HG02759 (cell line): Measurements from ENCODE around the gene RAD52.
A peak's percentile ranks its signal among the peaks of the same experiment; 100 is the strongest.

Experiments used
- ATAC-seq: cut with Tn5 transposase; IDR thresholded peaks from one replicate; pipeline ENCODE4 v1.9.1; 2021; ENCODE audit warnings: mild to moderate bottlenecking, moderate library complexity; ENCODE audit not compliant: unreplicated experiment

Gene RAD52

DNA sequence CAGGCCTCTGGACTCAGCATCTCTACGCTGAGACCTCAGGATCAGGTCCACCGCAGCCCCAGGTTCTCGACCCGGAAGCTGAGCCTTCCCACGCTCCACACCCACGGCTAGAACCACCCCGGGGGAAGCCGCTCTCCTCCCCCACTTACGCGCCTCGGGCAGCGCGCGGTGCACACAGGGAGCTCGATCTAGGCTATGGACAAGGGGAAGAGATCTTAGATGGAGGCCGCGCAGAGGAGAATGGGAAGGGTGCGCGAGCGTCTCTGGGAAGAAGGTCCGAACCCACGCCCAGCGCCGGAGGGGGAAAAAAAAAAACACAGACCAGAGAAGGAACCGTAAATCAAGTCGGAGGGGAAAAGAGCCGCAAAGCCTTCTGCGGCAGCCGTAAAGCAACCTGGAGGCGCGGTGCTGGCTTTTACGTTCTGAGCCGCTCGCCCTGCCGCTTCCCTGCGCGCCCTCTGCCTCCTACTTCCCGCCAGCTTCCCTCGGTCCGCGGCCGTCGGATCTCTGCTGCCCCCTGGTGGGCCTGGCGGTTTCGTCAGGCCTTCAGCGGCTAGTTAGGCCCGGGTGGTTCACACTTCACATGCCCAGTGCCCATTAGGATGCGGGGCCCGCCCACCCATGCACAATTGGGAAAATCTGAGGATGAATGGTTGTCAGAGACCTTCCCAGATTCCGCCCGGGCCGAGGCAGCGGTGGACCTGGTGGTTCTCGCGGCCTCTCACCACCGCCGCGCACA lies at the start of gene RAD52:
RAD52 (minus strand) TSS at position 242 of the 739 bp plus-strand sequence. CDS start 16,636 bp downstream, outside the sequence.
- peak; percentile 86 for ATAC-seq

DNA sequence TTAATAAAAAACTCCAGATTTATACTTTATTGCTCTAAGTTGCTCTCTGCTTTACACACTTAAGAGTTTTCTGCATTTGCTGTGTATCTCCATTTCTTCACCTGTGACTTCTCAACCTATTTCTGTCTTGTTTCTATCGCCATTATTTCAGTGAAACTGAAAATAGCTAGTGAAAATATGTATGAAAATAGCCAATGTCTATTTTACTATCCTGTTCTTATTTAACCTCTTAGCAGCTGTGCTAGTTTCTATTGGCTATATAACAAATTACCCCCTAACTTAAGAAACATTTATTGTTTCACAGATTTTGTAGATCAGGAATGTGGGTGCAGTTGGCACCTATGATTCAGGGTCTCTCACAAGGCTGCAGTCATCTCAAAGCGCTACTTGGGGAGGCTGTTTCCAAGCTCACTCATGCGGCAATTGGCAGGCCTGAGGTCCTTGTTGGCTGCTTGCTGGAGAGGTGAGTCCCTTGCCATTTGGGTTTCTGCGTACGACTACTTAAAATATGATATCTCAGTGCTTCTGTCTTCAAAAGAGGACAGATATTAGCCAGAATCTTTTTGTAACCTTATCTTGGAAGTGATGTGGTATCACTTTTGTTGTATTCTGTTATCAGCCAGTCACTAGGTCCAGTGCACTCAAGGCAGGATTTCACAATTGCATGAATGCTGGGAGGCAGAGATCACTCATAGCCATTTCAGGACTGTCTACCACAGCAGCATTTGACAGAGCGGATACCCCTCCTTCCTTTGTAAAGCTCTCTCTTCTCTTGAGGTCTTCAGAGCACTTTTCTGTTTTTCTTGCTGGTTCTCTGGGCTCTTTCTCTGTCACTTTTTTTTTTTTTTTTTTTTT lies 48.8 kb upstream of the RAD52 start:
- no peak for ATAC-seq

DNA sequence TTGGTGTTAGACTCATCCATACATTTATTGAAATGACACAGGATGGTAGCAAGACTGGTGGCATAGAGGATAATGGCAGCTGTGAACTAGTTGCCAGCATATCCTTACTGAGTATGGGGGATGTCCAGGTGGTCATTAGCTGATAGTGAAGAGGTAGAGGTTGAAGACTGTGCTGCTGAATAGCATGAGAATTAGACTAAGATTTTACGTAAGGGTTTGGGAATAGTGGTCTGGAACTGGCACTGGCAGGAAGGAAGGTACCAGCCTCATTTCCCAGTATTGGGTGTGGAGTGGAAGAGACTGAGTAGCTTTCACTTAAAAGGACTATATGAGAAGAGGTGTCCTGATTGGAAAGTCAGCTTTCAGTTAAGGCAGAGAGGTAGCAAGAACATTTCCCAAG lies 48.0 kb upstream of the RAD52 start:
- ATAC-seq: no peak

DNA sequence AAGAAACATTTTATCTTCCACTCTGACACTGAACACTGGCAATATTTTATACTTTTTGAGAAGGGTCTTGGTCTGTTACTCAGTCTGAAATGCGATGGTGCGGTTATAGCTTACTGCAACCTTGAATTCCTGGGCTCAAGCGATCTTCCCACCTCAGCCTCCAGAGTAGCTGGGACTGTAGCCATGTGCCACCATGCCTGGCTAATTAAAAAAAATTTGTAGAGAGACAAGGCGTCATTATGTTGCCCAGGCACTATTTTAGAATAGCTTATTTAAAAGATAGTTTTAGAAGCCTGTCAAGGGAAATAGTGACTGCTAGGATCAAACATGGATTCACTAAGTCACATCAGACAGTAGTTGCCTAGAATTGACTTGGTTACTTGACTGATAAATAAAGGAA lies 47.4 kb upstream of the RAD52 start:
- ATAC-seq: no peak

DNA sequence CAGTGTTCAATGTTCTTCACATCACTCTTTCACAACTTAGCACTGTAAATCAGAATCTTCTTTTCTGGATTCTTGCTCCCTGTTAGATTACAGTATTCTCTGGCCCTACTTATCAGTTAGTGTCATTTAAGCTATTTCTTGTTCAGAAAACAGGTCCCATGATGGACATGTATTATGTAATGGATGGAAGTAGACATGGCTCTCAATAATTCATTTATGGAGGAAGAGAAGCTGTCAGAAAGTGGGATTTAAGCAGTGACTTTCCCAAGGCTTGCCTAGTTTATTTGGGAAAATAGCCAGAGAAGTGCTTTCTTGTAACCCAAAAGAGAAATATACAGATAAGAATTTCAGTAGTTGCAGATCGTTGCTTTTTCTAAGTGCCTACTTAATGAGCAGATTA lies 43.2 kb upstream of the RAD52 start:
- no peak for ATAC-seq

DNA sequence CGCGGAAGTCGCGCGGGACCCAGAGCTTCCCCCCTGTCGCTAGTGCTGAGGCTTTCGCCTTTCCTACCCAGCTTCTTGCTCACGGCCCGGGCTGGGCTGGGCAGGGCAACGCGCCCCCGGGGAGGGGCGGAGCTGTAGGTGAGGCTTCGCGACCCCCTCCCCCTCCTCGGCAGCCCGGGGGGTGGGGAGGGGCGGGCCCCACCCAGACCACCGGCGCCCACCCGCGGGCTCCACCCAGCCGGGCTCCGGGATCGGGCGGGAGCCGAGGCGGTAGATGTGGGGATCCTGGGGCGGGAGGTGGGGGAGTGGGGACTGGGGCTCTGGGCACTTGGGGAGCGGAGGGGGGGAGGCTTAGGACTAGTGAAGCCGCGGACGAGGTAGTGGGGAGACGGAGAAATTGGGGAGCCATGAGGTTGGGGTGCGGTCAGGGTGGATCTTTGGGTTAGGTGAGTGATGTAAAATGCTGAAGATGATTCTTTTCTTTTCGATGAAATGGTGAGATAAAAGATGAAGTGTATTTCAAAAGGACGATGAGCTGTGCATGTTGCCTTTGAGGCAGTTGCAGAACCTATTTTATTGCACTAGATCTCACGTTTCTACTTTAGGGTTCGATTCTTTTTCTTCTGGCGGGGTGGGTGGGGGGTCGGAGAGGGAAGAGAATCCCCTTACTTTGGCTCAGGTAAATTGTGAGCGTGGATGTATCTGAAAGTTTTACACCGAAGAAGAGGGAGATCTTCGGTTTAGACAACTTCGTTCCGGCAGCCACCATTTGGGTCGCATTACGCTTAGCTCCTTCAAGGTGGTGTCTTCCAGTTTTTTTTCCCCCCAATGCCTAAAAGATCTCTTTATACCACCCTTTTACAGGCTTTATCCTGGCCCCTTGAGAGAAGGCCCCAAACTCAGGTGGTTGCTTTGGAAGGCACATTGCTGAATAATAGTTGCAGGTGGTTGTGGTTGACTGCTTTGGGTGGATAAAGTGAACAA lies 42.1 kb upstream of the RAD52 start:
- peak; percentile 50 for ATAC-seq

DNA sequence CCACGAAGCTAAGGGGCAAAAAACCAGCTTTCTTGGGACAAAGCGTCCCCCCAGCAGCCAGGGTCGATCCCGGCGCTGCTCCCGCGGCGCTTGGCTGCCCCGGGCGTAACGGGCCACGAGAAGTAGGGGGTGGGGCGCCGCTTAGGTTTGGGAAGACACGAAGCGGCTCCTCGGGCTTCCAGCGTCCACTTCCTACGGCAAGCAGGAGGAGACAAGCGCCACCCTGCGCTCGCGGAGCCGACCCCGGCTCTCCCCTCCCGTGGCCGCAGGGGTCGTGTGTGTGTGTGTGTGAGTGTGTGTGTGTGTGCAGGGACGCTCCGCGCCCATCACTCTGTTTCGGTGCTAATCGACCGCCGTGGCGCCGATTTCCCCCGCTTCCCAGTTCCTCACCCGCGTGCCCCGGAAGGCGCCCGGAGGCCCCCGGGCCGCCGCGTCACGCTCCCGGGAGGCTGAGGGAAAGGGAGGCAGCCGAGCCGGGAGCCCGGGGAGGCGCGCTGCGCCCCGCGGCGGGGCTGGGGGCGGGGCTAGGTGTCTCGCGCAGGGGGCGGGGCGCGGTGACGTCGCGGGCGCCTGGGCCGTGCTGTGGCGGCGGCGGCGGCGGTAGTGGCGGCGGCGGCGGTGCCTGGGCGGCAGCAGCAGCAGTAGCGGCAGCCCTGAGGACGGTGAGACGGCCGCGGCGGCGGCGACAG lies 41.3 kb upstream of the RAD52 start, which contains the start of gene ERC1:
ERC1 (plus strand) TSS at position 563 of the 689 bp plus-strand sequence. CDS start 36,681 bp downstream, outside the sequence.
- ATAC-seq: peak; percentile 92

DNA sequence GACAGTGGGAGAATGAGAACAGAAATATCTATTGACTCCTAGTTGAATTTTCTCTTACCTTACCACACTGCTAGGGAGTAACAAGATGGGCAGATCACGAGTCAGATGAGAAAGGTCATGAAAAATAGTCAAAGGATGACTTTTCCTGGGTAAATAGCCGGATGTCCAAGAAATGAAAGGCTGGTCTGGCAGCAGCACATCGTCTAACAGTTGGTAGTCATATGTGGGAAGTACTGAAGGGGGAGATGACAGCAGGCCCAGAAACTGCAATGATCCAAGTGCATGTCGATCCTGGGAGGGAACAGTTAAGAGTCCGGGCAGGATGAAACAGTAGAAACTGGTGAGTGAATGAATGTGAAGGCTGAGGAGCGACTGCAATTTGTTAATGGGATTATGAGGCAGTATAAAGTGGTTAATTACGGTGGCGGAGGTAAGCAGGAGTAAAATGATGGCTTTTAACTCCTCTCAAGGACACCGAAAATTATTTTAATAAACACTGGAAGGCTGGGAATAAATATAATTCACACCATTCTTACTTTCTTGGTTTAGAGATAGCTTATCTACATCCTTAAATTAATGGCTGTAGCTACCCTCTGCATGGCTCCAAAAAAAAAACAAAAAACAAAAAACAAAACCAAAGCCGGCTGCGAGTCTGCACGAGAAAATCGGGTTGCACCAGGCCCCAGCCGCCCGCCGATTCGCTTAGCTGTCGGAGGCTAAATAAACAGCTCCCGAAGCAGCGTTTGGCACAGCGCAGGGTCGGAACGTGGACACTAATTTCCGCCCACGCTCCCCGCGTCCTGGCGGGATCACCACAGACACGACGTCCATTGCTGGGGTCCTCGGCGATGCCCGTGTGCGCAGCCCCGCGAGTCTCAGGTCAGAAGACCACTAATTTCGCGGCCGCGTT lies 40.5 kb upstream of the RAD52 start:
- ATAC-seq: peak; percentile 15

DNA sequence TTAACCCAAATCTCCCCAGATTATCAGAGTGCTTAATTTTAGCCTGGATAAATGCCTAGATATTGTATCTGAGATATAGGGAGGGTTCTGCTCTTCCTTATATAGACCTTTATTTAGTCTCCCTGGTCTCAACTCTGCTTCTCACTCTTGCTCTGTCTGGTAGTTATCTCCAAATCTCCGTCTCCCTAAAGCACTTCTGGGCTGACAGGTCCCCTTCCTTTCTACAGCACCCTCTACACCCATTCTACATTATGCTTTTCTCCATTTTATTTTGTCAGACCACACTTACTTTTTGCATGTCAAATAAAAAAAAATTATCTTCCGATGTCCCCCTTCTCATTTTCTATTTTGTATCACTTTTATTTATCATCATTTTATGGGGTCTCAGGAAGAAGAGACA lies 39.6 kb upstream of the RAD52 start:
- ATAC-seq: no peak

DNA sequence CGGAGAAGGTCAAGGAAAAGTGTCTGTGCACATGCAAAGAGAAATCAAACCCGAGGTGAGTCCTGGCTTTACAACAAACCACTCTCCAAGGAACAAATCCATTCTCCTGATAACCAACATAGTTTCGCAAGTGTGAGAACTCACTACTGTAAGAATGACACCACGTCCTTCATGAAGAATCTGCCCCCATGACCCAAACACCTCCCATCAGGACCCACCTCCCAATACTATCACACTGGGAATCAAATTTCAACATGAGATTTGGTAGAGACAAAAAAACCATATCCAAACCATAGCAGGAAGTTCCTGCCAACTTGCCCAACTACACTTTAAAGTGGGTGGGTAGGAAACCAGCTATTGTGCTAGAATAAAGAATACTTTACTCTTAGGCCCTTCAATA lies 39.2 kb upstream of the RAD52 start:
- ATAC-seq: no peak

DNA sequence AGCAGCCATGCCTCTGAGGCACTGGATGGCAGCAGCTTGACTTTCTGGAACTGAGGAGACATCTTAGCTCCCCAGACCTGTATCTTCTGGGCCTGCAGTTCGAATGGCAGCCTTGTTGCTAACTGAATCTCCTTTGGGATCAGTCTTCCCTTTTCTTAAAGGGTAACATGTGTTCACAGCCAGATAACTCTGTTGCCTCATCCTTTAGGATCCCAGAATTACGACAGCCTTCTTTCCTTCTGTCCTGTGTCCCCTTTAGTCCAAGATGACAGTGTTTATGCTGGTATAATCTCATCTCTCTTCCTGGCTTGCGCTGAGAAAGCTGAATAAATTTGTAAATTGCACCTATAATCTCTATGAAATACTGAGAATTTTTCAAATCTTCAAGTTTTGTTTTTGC lies 32.5 kb upstream of the RAD52 start:
- no peak for ATAC-seq

DNA sequence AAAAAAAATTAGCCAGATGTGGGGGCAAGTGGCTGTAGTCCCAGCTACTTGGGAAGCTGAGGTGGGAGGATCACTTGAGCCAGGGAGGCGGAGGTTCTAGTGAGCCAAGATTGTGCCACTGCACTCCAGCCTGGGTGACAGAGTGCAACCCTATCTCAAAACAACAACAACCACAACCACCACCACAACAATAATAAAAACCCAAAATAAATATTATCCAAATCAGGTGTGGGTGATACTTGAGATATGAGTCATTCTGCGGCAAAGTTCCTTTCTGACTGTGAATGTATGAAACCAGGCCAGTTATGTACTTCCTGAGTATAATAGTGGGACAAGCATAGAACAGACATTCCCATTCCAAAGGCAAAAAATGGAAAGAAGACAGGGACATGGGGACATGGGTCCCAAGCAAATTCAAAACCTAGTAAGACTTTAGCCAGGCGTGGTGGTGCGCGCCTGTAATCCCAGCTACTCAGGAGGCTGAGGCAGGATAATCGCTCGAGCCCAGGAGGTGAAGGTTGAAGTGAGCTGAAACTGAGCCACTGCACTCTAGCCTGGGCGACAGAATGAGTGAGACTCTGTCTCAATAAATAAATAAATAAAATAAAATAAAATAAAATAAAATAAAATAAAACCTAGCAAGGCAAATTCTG lies 31.8 kb upstream of the RAD52 start:
- ATAC-seq: no peak

DNA sequence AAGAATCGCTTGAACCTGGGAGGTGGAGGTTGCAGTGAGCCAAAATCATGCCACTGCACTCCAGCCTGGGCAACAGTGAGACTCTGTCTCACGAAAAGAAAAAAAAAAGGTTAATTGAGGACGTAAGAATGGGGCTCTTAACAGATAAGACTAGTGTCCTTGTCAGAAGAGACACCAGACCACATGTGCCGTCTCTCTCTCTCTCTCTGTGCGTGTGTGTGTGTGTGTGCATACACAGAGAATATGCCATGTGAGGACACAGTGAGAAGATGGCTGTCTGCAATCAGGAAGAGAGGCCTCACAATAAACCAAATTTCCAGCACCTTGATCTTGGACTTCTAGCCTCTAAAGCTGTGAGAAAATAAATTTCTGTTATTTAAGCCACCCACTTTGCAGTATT lies 29.9 kb upstream of the RAD52 start:
- ATAC-seq: no peak

DNA sequence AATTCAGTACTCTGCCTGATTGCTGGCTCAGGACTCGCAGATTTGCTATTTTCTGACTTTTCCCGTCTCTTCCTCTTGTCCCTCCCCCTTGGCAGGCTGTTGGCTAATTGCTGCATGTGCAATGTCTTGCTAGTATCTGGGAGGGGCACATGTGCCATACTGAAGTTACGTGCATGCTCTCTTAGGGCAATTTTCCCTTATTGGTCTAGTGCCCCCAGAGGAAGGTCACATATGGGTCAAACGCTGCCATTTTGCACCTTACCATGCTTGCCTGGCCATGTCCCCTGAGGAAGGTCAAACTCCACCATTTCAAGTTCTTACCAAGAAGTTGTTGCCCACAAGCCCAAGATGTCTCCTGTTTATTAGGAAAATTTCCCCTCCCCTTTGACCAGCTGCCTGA lies 27.7 kb upstream of the RAD52 start:
- no peak for ATAC-seq

DNA sequence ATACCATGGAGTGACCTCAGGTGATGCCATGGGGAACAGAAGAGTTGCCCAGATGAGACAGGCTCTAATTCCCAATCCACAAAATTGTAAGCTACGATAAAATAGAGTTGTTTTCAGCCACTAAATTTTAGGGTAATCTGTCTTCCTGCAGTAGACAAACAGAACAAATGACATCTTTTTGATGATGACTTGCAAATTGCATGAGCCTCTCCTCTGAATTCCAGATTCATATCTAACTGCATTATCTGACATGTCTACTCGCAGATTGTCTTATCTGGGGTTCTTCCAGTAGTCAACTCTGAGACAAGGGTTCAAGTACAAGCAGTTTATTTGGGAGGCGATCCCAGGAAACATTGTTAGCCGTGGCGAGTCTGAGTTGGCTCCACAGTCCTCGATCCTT lies 27.1 kb upstream of the RAD52 start:
- ATAC-seq: no peak

DNA sequence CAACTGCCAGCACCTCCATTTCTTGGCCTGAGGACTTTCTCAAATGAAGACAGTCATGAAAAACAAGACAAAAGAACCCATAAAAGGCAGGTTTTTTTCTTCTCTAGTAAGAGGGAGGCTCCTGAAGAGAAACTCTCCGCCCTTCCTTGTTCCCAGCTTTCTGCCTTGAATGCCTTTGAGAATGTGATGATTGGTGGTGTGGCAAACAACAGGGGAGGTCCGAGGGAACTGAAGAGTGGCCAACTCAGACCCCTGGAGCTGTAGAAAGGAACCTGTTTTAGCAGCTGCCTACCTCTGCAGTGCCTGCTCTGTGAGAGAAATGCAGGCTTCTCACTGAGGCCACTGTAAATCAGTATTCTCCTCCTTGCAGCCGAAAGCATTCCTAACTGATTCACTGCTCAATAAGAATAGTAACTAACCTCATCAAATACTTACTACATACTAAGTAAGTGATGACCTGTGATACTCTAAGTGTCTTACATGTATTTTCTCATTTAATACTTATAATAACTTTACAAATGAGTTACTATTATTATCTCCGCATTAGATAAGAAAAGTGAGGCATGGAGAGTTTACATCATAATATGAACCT lies 24.9 kb upstream of the RAD52 start:
- ATAC-seq: no peak

DNA sequence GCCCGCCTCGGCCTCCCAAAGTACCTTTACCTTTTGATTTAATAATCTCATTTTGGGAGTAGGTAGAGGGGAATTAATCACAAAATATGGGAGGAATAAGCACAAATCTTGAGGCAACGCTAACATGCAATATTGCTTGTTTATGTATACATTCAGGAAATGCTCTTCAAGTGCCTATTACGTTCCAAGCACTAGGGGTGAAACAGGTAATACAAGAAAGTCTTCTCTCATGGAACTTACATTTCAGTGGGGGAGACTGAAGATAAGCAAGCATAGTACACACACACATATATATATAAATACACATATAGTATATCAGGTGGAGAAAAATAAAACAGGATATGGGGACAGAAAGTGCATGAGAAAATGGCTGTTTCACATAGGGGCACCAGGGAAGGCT lies 22.5 kb upstream of the RAD52 start:
- ATAC-seq: no peak

DNA sequence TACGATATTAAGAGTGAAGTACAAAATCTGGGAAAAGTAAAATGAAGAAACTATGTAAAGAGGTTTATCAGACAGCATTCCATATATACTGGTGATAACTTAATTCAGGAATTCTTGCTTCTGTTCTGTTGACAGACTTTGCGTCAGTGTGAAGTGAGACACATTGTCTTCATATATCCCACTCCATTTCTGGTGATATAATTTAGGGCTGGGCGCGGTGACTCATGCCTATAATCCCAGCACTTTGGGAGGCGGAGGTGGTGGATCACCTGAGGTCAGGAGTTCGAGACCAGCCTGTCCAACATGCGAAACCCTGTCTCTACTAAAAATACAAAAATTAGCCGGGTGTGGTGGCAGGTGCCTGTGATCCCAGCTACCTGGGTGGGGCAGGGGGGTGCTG lies 20.3 kb upstream of the RAD52 start:
- no peak for ATAC-seq
